GM18517 (cell line): ENCODE results near the gene CCDC32.
"Not testable (repeated sequence)": the region's sequence is repeated elsewhere in the genome, so short reads cannot be mapped to it uniquely, and the experiment has no call there.

ENCODE experiments used
- ATAC-seq: cut with Tn5 transposase; IDR thresholded peaks from one replicate; pipeline ENCODE4 v1.9.1; 2021; ENCODE audit warnings: mild to moderate bottlenecking, moderate library complexity; ENCODE audit not compliant: unreplicated experiment

Gene CCDC32

GRCh38 chr15:40564591-40565332, at the start of gene CCDC32:
TSS of gene CCDC32 (minus strand) at chr15:40565042. CDS start at chr15:40563015, 2,027 bp downstream.
- peak; percentile 92 for ATAC-seq

GRCh38 chr15:40613080-40613479, 48.2 kb upstream of the CCDC32 start:
- ATAC-seq, result no peak

- ATAC-seq, result no peak
Measured at GRCh38 chr15:40603935-40604334, 39.1 kb upstream of the CCDC32 start.

GRCh38 chr15:40600956-40601355, 36.1 kb upstream of the CCDC32 start:
- ATAC-seq, result no peak

- ATAC-seq, result no peak
Measured at GRCh38 chr15:40598672-40599071, 33.8 kb upstream of the CCDC32 start.

GRCh38 chr15:40598126-40598525, 33.3 kb upstream of the CCDC32 start:
- no peak for ATAC-seq

- ATAC-seq, result no peak
Measured at GRCh38 chr15:40597024-40597423, 32.2 kb upstream of the CCDC32 start.

GRCh38 chr15:40595773-40596172, 30.9 kb upstream of the CCDC32 start:
- no peak for ATAC-seq

GRCh38 chr15:40595219-40595618, 30.4 kb upstream of the CCDC32 start:
- no peak for ATAC-seq

GRCh38 chr15:40594429-40594836, 29.6 kb upstream of the CCDC32 start:
- peak; percentile 32 for ATAC-seq

- ATAC-seq, result peak; percentile 71
Measured at GRCh38 chr15:40593588-40594428, 29.0 kb upstream of the CCDC32 start, which contains the start of gene KNL1. TSS of gene KNL1 (plus strand) at chr15:40594249. CDS start at chr15:40602932, 8,683 bp downstream.

GRCh38 chr15:40593165-40593564, 28.3 kb upstream of the CCDC32 start:
- no peak for ATAC-seq

- ATAC-seq, result no peak
Measured at GRCh38 chr15:40591389-40591788, 26.5 kb upstream of the CCDC32 start.

- no peak for ATAC-seq
Measured at GRCh38 chr15:40590667-40591050, 25.8 kb upstream of the CCDC32 start.

GRCh38 chr15:40584191-40584590, 19.3 kb upstream of the CCDC32 start:
- ATAC-seq, result no peak

- no peak for ATAC-seq
Measured at GRCh38 chr15:40582726-40583246, 17.9 kb upstream of the CCDC32 start.

GRCh38 chr15:40581796-40582195, 17.0 kb upstream of the CCDC32 start:
- not testable (repeated sequence) for ATAC-seq

GRCh38 chr15:40578892-40579291, 14.1 kb upstream of the CCDC32 start:
- ATAC-seq, result no peak

- not testable (repeated sequence) for ATAC-seq
Measured at GRCh38 chr15:40576914-40577313, 12.1 kb upstream of the CCDC32 start.

- ATAC-seq, result no peak
Measured at GRCh38 chr15:40575113-40575512, 10.3 kb upstream of the CCDC32 start.

- ATAC-seq, result peak; percentile 53
Measured at GRCh38 chr15:40569129-40569953, 4.5 kb upstream of the CCDC32 start, which contains the start of gene RPUSD2. TSS of gene RPUSD2 (plus strand) at chr15:40569299. CDS start at chr15:40569338, 39 bp downstream.
